ENCODE results near the gene RAPGEF1.

DNA sequence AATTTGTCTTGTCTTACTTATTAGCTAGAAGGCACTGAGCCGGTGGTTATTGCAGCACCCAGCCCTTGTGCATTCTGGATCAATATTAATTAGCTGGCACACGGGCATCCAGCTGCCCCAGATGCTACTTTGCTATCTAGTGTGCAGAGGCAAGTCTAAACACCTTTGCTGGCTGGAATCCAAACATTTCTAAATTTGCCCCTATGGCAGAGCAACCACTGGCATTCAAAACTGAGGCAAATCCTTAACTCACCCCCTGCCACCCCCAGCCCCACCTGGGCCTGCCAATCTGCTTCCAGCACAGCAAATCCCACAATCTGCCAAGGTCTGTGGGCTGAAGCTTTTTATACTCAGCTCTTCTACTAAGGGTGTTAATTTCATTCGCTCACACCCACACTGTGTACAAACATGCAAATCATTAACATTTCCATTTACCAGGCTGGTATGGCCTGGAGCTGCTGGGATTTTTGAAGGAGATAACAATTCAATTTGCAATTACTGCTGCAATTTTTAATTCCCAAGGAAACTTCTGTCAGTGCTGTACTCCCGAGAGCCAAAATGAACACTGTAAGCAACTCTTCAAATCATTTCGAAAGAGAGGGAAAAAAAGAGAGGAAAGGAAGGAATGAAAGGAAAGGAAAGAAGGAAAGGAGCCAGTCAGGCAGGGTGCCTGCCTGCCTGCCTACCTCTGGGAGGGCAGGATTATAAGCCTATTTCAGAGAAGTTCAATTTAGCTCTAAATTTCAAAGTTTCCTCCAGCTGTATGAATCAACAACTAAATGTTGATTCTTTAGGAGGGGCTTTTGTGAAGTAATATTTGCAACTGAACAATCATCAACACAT lies 35.5 kb downstream of the RAPGEF1 start:
- TF ChIP-seq, protein P1, sequence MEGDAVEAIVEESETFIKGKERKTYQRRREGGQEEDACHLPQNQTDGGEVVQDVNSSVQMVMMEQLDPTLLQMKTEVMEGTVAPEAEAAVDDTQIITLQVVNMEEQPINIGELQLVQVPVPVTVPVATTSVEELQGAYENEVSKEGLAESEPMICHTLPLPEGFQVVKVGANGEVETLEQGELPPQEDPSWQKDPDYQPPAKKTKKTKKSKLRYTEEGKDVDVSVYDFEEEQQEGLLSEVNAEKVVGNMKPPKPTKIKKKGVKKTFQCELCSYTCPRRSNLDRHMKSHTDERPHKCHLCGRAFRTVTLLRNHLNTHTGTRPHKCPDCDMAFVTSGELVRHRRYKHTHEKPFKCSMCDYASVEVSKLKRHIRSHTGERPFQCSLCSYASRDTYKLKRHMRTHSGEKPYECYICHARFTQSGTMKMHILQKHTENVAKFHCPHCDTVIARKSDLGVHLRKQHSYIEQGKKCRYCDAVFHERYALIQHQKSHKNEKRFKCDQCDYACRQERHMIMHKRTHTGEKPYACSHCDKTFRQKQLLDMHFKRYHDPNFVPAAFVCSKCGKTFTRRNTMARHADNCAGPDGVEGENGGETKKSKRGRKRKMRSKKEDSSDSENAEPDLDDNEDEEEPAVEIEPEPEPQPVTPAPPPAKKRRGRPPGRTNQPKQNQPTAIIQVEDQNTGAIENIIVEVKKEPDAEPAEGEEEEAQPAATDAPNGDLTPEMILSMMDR (IDR thresholded peaks at IDR 0.05; ENCODE audit: insufficient read depth, low read depth, low read length): no peak
- no peak for TF ChIP-seq EZH2 (IDR thresholded peaks at IDR 0.05; ENCODE audit: insufficient read depth, low read length)

Data from astrocyte (in vitro differentiated cells and primary cell).